ENCODE data around the gene SYT7. TPM values are rescaled to one million over a fixed set of nuclear protein-coding genes. Genes with fewer than 3 reads are reported as not detected.
A peak's percentile ranks its signal among the peaks of the same experiment; 100 is the strongest.

SYT7 gene
- total RNA-seq, 1 donor from 2014 or later, result 28.2 TPM

GRCh38 chr11:61588728-61589191 is 7.9 kb upstream of the SYT7 start:
- ATAC-seq (peak; percentile 56), DNase-seq (ENCODE audit: missing footprints) (no peak)
- intact Hi-C loops (cut with DNase I), result no loop called here

DNA sequence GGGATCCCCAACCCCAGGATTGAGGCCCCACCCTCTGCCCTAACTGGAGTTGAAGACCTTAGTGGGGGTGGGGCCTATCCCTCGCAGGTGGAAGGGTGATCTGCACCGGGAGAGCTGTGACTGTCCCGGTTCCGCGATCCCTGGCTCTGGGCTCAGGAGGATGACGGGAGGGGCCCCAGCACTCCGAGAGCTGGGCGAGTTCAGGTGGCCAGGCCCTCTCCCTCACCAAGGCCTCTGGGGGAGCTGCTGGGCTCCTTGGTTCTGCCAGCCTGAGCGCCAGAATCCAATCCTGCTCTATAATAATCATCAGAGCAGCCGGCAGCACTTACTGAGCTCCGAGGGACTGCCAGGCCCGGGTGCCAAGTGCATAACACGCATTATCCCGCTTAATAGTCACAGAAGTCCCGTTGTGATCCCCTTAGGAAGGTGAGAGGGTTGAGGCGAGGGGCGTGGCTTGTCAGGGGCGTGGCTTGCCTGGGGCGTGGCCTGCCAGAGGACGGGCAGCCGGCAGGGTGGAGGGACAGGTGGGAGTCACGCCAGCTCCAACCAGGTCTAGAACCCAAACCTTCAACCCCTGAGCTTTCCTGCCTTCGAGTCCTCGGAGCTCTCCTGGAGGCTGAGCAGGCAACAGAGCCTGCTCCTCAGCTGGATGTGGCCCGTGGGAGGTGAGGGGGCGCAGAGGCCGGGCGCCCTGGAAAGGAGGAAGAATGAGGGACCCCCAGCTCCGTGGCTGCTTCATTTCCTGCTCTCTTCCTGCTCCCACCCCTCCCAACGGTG is 7.3 kb upstream of the SYT7 start:
- ATAC-seq, result peak; percentile 55
- no peak for DNase-seq (ENCODE audit: missing footprints)
- intact Hi-C loops (cut with DNase I), result no loop called here

DNA sequence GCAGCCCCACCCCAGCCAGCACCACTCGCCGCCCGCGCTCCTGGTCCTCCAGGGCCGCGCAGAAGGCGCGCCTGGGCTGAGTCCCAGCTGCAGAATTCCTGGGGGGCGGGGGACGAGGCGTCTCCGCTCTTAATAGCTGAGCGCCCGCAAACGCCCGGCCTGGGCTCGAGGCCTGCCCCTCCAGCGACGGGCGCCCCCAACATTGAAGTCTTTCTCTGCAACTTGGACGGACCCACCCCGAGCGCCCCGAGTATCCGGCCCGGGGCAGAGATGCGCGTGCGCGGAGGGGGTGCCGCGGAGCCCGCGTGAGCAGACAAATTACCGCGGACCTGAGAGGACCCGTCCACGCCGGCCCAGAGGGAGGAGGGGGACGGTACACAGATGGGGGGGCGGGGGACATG is 6.7 kb upstream of the SYT7 start:
- ATAC-seq, result peak; percentile 78
- intact Hi-C loops (cut with DNase I), result no loop called here
- peak; percentile 82 for DNase-seq (ENCODE audit: missing footprints)

- intact Hi-C loops (cut with DNase I), result no loop called here
Measured at GRCh38 chr11:61586792-61587430, 6.0 kb upstream of the SYT7 start.

DNA sequence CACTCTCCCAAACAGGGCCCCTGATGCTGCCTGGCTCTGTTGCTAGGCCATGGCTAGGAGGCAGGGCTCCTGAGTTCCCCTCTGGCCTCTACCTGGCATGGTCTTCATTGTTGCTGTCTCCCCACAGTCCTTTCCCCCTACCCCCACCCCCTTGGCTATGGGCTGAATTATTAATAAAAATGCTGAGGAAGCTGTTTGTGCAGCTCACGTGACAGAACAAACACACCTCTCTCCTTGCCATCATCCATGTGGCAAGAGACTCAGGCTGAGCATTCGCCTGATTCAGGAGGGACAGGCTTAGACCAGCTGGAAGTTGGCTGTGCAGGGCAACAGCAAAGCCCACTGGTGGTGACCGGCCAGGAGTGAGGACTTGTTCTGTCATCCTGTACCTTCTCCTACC is 4.2 kb upstream of the SYT7 start:
- intact Hi-C loops (cut with DNase I), result no loop called here
- ATAC-seq (no peak), DNase-seq (ENCODE audit: missing footprints) (no peak)

More at GRCh38 chr11:61586792-61587430, 6.0 kb upstream of the SYT7 start:
- DNase-seq (ENCODE audit: missing footprints), result no peak
- ATAC-seq, result no peak

DNA sequence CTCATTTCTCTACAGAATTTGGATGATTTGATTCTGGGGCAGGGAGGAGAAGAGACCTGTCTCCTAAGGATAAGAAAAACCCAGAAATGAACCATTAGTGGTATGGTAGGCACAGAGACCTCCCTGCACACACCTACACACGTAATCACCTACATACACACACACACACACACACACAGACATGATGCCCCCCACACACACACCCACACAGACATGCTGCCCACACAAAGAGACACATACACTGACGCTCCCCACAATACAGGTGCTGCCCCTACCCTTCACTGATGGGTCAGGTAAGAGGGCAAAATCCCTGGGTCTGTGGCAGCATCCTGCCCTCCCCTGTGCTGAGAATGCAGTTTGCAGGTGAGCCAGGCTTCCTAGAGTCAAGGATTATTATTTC is 1.1 kb upstream of the SYT7 start:
- ATAC-seq (no peak), DNase-seq (ENCODE audit: missing footprints) (no peak)
- intact Hi-C loops (cut with DNase I), result loop anchor here (1.0 to 2.0 kb wide), 3 partner anchors 46 to 135 kb away; no protein-coding TSS in a partner anchor

GRCh38 chr11:61580271-61580888 is 496 bp downstream of the SYT7 start:
- intact Hi-C loops (cut with DNase I), result loop anchor here (2.0 kb wide), 2 partner anchors 54 to 134 kb away; no protein-coding TSS in a partner anchor
- DNase-seq (ENCODE audit: missing footprints) (no peak), ATAC-seq (no peak)

DNA sequence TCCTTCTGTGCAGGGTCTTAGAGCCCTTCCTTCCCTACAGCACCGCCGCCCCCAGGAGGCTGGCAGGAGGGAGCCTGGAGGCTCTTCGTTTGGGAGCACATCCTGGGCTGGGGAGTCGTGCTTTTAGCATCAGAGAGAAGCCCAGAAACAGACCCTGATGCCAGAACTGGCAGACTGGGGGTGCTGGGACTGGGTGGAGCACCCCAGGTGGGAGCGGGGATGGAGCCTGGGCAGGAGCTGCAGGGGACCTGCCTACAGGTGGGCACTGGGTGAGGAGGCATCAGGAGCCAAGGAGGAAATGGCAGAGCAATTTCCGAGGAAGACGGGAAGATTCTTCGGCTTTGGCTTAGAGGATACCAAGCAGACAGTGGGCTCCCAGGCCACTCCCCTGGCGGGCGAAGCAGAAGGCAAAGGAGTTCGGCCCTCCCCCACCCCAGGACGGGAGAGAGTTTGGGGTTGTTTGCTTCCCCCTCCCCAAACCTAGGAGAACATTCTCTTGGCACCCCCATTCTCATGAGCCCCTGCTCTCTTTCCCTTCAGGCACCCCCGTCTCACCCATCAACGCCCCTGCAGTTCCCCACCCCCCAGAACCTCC is 1.1 kb downstream of the SYT7 start:
- ATAC-seq, result no peak
- no peak for DNase-seq (ENCODE audit: missing footprints)
- intact Hi-C loops (cut with DNase I), result loop anchor here (2.0 kb wide), 2 partner anchors 53 to 133 kb away; no protein-coding TSS in a partner anchor

GRCh38 chr11:61578819-61579675 is 1.8 kb downstream of the SYT7 start:
- intact Hi-C loops (cut with DNase I), result no loop called here
- no peak for ATAC-seq
- no peak for DNase-seq (ENCODE audit: missing footprints)

- peak; percentile 40 for ATAC-seq
- no peak for DNase-seq (ENCODE audit: missing footprints)
- intact Hi-C loops (cut with DNase I), result loop anchor here (1.0 kb wide), 1 partner anchor 100 kb away; no protein-coding TSS in a partner anchor
Measured at GRCh38 chr11:61577383-61578118, 3.3 kb downstream of the SYT7 start.

- peak; percentile 81 for DNase-seq (ENCODE audit: missing footprints)
Measured at GRCh38 chr11:61575886-61576861, 4.7 kb downstream of the SYT7 start.

DNA sequence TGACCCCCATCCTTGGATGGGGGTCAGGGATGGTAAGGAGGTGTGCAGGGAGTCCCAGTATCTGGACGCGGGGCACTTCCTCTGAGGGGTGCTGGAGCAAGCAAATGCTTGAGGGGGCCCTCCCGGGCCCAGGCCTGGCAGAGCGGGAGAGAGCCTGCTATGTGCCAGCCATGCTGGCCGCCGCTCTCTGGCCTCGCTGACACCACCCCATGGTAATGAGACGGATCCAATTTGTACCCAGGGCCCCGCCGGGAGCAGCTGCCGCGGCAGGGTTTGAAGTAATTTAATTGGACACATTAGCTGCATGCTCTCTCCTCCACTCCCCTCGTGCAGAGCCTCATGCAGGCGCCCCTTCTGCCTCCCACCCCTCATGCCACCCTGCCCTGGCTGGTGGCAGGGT is 6.3 kb downstream of the SYT7 start:
- ATAC-seq (no peak), DNase-seq (ENCODE audit: missing footprints) (no peak)
- intact Hi-C loops (cut with DNase I), result no loop called here

More at GRCh38 chr11:61575886-61576861, 4.7 kb downstream of the SYT7 start:
- intact Hi-C loops (cut with DNase I), result no loop called here
- peak; percentile 61 for ATAC-seq

DNA sequence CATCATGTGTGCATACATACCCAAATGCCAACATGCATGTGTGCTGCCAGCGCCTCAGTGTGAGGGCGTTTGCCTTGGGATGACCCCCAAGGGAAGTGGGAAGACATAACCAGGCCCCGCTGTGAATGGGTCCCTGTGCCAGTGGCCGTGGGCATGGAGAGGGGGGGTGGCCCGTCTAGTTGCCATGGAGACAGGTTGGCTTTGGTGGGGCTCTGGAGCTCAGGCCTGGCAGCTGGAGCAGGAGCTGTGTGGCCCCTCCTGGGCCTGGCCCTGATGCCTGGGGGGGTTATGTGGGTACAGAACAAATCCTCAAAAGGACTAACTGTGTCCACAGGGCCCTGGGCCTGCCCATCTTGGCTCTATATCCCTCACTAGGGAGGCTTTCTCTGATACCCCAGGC is 8.0 kb downstream of the SYT7 start:
- no peak for ATAC-seq
- no peak for DNase-seq (ENCODE audit: missing footprints)
- intact Hi-C loops (cut with DNase I), result no loop called here

- ATAC-seq (peak; percentile 43), DNase-seq (ENCODE audit: missing footprints) (no peak)
- intact Hi-C loops (cut with DNase I), result no loop called here
Measured at GRCh38 chr11:61571869-61572268, 9.0 kb downstream of the SYT7 start.

- intact Hi-C loops (cut with DNase I), result no loop called here
- no peak for DNase-seq (ENCODE audit: missing footprints)
- no peak for ATAC-seq
Measured at GRCh38 chr11:61571337-61571736, 9.5 kb downstream of the SYT7 start.

- intact Hi-C loops (cut with DNase I), result no loop called here
- no peak for DNase-seq (ENCODE audit: missing footprints)
- ATAC-seq, result no peak
Measured at GRCh38 chr11:61569701-61570100, 11.2 kb downstream of the SYT7 start.

GRCh38 chr11:61569018-61569417 is 11.9 kb downstream of the SYT7 start:
- no peak for ATAC-seq
- intact Hi-C loops (cut with DNase I), result no loop called here
- DNase-seq (ENCODE audit: missing footprints), result no peak
